ENCODE data around the gene SYNE2. TPM values are rescaled to one million over a fixed set of nuclear protein-coding genes. Genes with fewer than 3 reads are reported as not detected.

SYNE2 gene
- total RNA-seq, 1 experiment from 2014 or later = 37.5 TPM

- Histone ChIP-seq H3K4me3 (ENCODE audit: low read depth in 2 of 2, low read length in 2 of 2) (no peak overlapping the region), H3K36me3 (ENCODE audit: control insufficient read depth, insufficient read depth, low read length) (no peaks in the 10 kb centered on the region), H3K27me3 (ENCODE audit: control insufficient read depth, insufficient read depth, low read length) (no peaks in the 10 kb centered on the region), H3K9me3 (ENCODE audit: control insufficient read depth, insufficient read depth, low read depth, low read length) (no peaks in the 10 kb centered on the region), H3K4me1 (ENCODE audit: control insufficient read depth, insufficient read depth, low read length) (no peaks in the 10 kb centered on the region), H3K27ac (ENCODE audit: low read length) (no peak overlapping the region)
- intact Hi-C loops (cut with micrococcal nuclease; ENCODE audit: unreplicated experiment) (no loop called here), in situ Hi-C loops (cut with HindIII; ENCODE audit: low pct_unique_long_range_greater_than_20kb, low sequenced_read_pairs) (no loop called here)
- ATAC-seq = no peak
- no peak for DNase-seq (ENCODE audit: low read depth, low spot score)
- TF ChIP-seq TCF7L2 (IDR thresholded peaks at IDR 0.05; ENCODE audit: low read depth, low read length) (no peak), REST (IDR thresholded peaks at IDR 0.05; ENCODE audit: insufficient read depth in 1 of 2, low read depth in 2 of 2, low read length in 1 of 2) (no peak), CTCF (IDR thresholded peaks at IDR 0.05) (no peak), SIN3A (IDR thresholded peaks at IDR 0.05; ENCODE audit: borderline replicate concordance, insufficient read depth, low read depth, low read length) (no peak), POLR2AphosphoS5 (IDR thresholded peaks at IDR 0.05; ENCODE audit: low read depth, low read length) (no peak)
- ChIA-PET CTCF (interaction anchor here (0.9 kb wide), 1 partner anchor 244 kb away, joined by 3 read pairs; no protein-coding TSS in a partner anchor), POLR2A (interaction anchor here (0.5 kb wide), 1 partner anchor 377 kb away, joined by 5 read pairs; no protein-coding TSS in a partner anchor)
- BruUV-seq (replicated peaks) = no TSS peak
Measured at GRCh38 chr14:64060199-64060545, 207.4 kb downstream of the SYNE2 start.

- peak; percentile 30; the same call in 1 of the 2 replicates for ATAC-seq
- Histone ChIP-seq H3K4me3 (ENCODE audit: low read depth in 2 of 2, low read length in 2 of 2) (no peak overlapping the region), H3K4me1 (ENCODE audit: control insufficient read depth, insufficient read depth, low read length) (no peaks in the 10 kb centered on the region), H3K27ac (ENCODE audit: low read length) (no peak overlapping the region), H3K36me3 (ENCODE audit: control insufficient read depth, insufficient read depth, low read length) (no peaks in the 10 kb centered on the region), H3K27me3 (ENCODE audit: control insufficient read depth, insufficient read depth, low read length) (no peaks in the 10 kb centered on the region), H3K9me3 (ENCODE audit: control insufficient read depth, insufficient read depth, low read depth, low read length) (no peaks in the 10 kb centered on the region)
- POLR2A ChIA-PET = no interaction called here
- peak; percentile 20 for DNase-seq (ENCODE audit: low read depth, low spot score)
- in situ Hi-C loops (cut with HindIII; ENCODE audit: low pct_unique_long_range_greater_than_20kb, low sequenced_read_pairs) (no loop called here), intact Hi-C loops (cut with micrococcal nuclease; ENCODE audit: unreplicated experiment) (no loop called here)
- CTCF ChIA-PET = interaction anchor here (0.9 kb wide), 1 partner anchor 243 kb away, joined by 3 read pairs; no protein-coding TSS in a partner anchor
- BruUV-seq (replicated peaks) = no TSS peak
- TF ChIP-seq REST (IDR thresholded peaks at IDR 0.05; ENCODE audit: insufficient read depth in 1 of 2, low read depth in 2 of 2, low read length in 1 of 2) (no peak), SIN3A (IDR thresholded peaks at IDR 0.05; ENCODE audit: borderline replicate concordance, insufficient read depth, low read depth, low read length) (no peak), CTCF (IDR thresholded peaks at IDR 0.05) (peak; percentile 54), POLR2AphosphoS5 (IDR thresholded peaks at IDR 0.05; ENCODE audit: low read depth, low read length) (no peak), TCF7L2 (IDR thresholded peaks at IDR 0.05; ENCODE audit: low read depth, low read length) (no peak)
Measured at GRCh38 chr14:64060648-64061096, 207.9 kb downstream of the SYNE2 start.

Measured in Panc1 (cell line).